PC-9 (cell line): Measurements from ENCODE around the gene SMIM21. TPM values are rescaled to one million over a fixed set of nuclear protein-coding genes. Genes with fewer than 3 reads are reported as not detected.

Experiments used
- BruUV-seq: library from RNA; stranded (reverse); fragments of 400-500 nt; replicated peaks from 2 replicates; lab custom pipeline; 2021; lab: Mats Ljungman, UMichigan
- CTCF ChIA-PET: fragments of 300-600 bp; sonication (Branson Sonifier 250); formaldehyde crosslinking; loops from one replicate; lab custom pipeline; 2022; ENCODE audit warnings: antibody characterized with exemption; lab: Charles Lee
- POLR2A ChIA-PET: fragments of 300-600 bp; sonication (Branson Sonifier 250); formaldehyde crosslinking; loops from one replicate; lab custom pipeline; 2022; ENCODE audit warnings: antibody characterized with exemption; ENCODE audit not compliant: unreplicated experiment; lab: Charles Lee
- DNase-seq, 2 experiments: peaks; one replicate each; pipeline versions ENCODE4 v3.0.0 to v3.0.0-alpha.2; 2015 to 2022; ENCODE audit warnings: mixed read lengths in 1 of 2
- H2AFZ ChIP-seq: fragments of 200-600 bp; sonication (generic); 2 replicates; pipeline ENCODE4 v1.8.1; 2017; ENCODE audit warnings: antibody characterized with exemption
- H3F3A ChIP-seq: fragments of 200-600 bp; sonication (generic); 2 replicates; pipeline ENCODE4 v1.8.1; 2017; ENCODE audit warnings: antibody characterized with exemption, mild to moderate bottlenecking, low read depth; ENCODE audit not compliant: insufficient read depth
- H3K27ac ChIP-seq: fragments of 200-600 bp; sonication (generic); 2 replicates; pipeline ENCODE4 v1.6.1; 2016; ENCODE audit warnings: mixed run types
- H3K27me3 ChIP-seq: fragments of 200-600 bp; sonication (generic); 2 replicates; pipeline ENCODE4 v1.6.1; 2016; ENCODE audit warnings: low read depth, mixed run types; ENCODE audit not compliant: insufficient read depth
- H3K36me3 ChIP-seq: fragments of 200-600 bp; sonication (generic); 2 replicates; pipeline ENCODE4 v1.6.1; 2016; ENCODE audit warnings: low read depth, mixed run types
- H3K4me1 ChIP-seq: fragments of 200-600 bp; sonication (generic); replicated peaks from 2 replicates; pipeline ENCODE4 v1.6.1; 2016; ENCODE audit warnings: mixed run types; ENCODE audit not compliant: insufficient read depth
- H3K4me2 ChIP-seq: fragments of 200-600 bp; sonication (generic); 2 replicates; pipeline ENCODE4 v1.6.1; 2017; ENCODE audit warnings: mixed run types
- H3K4me3 ChIP-seq: fragments of 200-600 bp; sonication (generic); 2 replicates; pipeline ENCODE4 v1.6.1; 2016; ENCODE audit warnings: mixed run types
- H3K79me2 ChIP-seq: fragments of 200-600 bp; sonication (generic); 2 replicates; pipeline ENCODE4 v1.6.1; 2017; ENCODE audit warnings: low read depth, mixed run types
- H3K9me2 ChIP-seq: fragments of 200-600 bp; sonication (generic); 2 replicates; pipeline ENCODE4 v1.8.1; 2017; ENCODE audit warnings: mild to moderate bottlenecking; ENCODE audit not compliant: insufficient read depth
- H3K9me3 ChIP-seq: fragments of 200-600 bp; sonication (generic); 2 replicates; pipeline ENCODE4 v1.8.1; 2016; ENCODE audit warnings: low read depth; ENCODE audit not compliant: insufficient read depth
- H4K20me1 ChIP-seq: fragments of 200-600 bp; sonication (generic); 2 replicates; pipeline ENCODE4 v1.8.1; 2017; ENCODE audit not compliant: insufficient read depth
- CTCF ChIP-seq: fragments of 200-600 bp; sonication (generic); conservative IDR thresholded peaks from 2 replicates; pipeline ENCODE4 v1.6.1; 2017; ENCODE audit warnings: mixed run types, antibody characterized with exemption, mild to moderate bottlenecking, moderate library complexity
- EZH2 ChIP-seq: fragments of 200-600 bp; sonication (generic); IDR thresholded peaks from 2 replicates; pipeline ENCODE4 v1.8.0; 2017; ENCODE audit warnings: antibody characterized with exemption, low read depth
- intact Hi-C: fragments of 100-400 bp; cut with micrococcal nuclease; formaldehyde crosslinking; loops from one replicate; pipeline ENCODE4 v1.10.0; 2022; ENCODE audit not compliant: unreplicated experiment
- total RNA-seq: library from RNA; stranded (reverse); gene quantifications from 2 replicates; pipeline ENCODE4 v1.2.3, GENCODE V29; 2021

The SMIM21 gene
- total RNA-seq, 1 experiment from 2014 or later, result not detected

DNA sequence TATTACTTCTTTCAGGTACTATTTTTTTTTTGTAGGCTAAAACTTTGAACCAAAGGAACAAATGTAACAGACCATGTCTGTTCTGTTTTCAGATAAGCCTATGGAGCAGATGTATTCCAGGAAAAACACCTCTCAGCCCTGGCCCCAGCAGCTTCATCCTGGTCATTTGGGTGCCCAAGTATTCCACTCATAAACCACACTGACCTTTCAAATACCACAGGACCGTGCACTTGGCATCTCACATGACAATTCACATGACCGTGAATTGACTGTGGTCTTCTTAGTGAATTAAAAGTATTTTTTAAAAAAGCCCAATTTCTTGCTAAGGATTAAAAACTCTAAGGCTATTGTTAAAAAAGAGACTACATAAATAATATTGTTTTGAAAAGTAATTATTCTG lies 50.2 kb downstream of the SMIM21 start:
- H3K36me3 ChIP-seq, result no peaks in the 10 kb centered on the region
- no peak overlapping the region for H3K4me3 ChIP-seq
- no peak for DNase-seq
- ChIA-PET POLR2A (no interaction called here), CTCF (no interaction called here)
- TF ChIP-seq CTCF, result no peak
- no peak for TF ChIP-seq EZH2
- no peak overlapping the region for H3K27ac ChIP-seq
- no peaks in the 10 kb centered on the region; the same call in 1 of the 2 replicates for H3K9me3 ChIP-seq
- no peaks in the 10 kb centered on the region for H4K20me1 ChIP-seq
- H3K9me2 ChIP-seq, result no peaks in the 10 kb centered on the region
- H3F3A ChIP-seq, result no peaks in the 10 kb centered on the region
- intact Hi-C loops, result no loop called here
- H3K4me1 ChIP-seq, result no peaks in the 10 kb centered on the region
- no peak overlapping the region for H2AFZ ChIP-seq
- no peaks in the 10 kb centered on the region for H3K79me2 ChIP-seq
- no TSS peak for BruUV-seq
- peaks cover 76% of the 10 kb centered on the region for H3K27me3 ChIP-seq
- no peak overlapping the region for H3K4me2 ChIP-seq

DNA sequence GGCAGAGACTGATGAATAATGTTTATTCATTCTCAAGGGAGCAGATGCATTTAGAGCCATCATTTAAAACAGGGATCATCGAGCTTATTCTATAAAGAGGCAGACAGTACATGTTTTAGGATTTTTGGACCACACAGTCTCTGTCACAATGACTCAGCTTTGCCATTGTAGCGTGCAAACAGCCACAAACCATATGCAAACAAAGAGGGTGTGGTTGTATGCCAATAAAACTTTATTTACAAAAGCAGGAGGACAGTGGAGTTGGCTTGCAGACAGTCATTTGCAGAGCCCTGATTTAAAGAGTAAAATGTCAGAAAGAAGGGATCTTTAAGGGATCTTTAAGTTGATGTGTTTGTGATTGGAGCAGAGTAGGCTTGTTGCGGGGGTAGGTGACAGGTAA lies 51.5 kb downstream of the SMIM21 start:
- H4K20me1 ChIP-seq, result no peaks in the 10 kb centered on the region
- CTCF ChIA-PET, result no interaction called here
- no peak overlapping the region for H2AFZ ChIP-seq
- H3K79me2 ChIP-seq, result no peaks in the 10 kb centered on the region
- DNase-seq, result no peak
- H3K27me3 ChIP-seq, result peaks cover 75% of the 10 kb centered on the region
- H3K4me3 ChIP-seq, result no peak overlapping the region
- no peaks in the 10 kb centered on the region; the same call in 1 of the 2 replicates for H3K9me3 ChIP-seq
- H3K36me3 ChIP-seq, result no peaks in the 10 kb centered on the region
- intact Hi-C loops, result no loop called here
- no peak overlapping the region for H3K27ac ChIP-seq
- BruUV-seq, result no TSS peak
- no peaks in the 10 kb centered on the region for H3K4me1 ChIP-seq
- peaks cover 3% of the 10 kb centered on the region; the same call in 1 of the 2 replicates for H3K9me2 ChIP-seq
- POLR2A ChIA-PET, result no interaction called here
- no peak for TF ChIP-seq CTCF
- H3F3A ChIP-seq, result no peaks in the 10 kb centered on the region
- H3K4me2 ChIP-seq, result no peak overlapping the region

GRCh38 chr18:75375341-75375740 lies 52.2 kb downstream of the SMIM21 start:
- Histone ChIP-seq H3K27ac (no peak overlapping the region), H3K4me2 (no peak overlapping the region)
- POLR2A ChIA-PET, result no interaction called here

More at GRCh38 chr18:75375341-75375740, 52.2 kb downstream of the SMIM21 start:
- TF ChIP-seq EZH2, result no peak
- TF ChIP-seq CTCF, result no peak
- Histone ChIP-seq H3K79me2 (no peaks in the 10 kb centered on the region), H3K4me1 (no peaks in the 10 kb centered on the region), H3K36me3 (no peaks in the 10 kb centered on the region), H4K20me1 (no peaks in the 10 kb centered on the region), H3K9me2 (peaks cover 3% of the 10 kb centered on the region; the same call in 1 of the 2 replicates), H3K9me3 (no peaks in the 10 kb centered on the region; the same call in 1 of the 2 replicates), H3K27me3 (peaks cover 75% of the 10 kb centered on the region), H2AFZ (no peak overlapping the region), H3F3A (no peaks in the 10 kb centered on the region), H3K4me3 (no peak overlapping the region)
- CTCF ChIA-PET, result no interaction called here
- intact Hi-C loops, result no loop called here
- no TSS peak for BruUV-seq
- DNase-seq, result no peak
